Activated CD8-positive, alpha-beta memory T cell treated with anti-CD3 and anti-CD28 coated beads, Interleukin-2, amount 50 U/mL, for 48 hours (primary cell): ENCODE data around the gene GHRH.

Experiments
- DNase-seq: peaks from one replicate; pipeline ENCODE4 v3.0.0-alpha.2; 2020

The GHRH gene

GRCh38 chr20:37261714-37262113 is at the start of gene GHRH:
Gene GHRH (minus strand): TSS chr20:37261814. CDS start chr20:37256889, 4,925 bp downstream.
- DNase-seq, result no peak

GRCh38 chr20:37310951-37311350 is 49.3 kb upstream of the GHRH start:
- no peak for DNase-seq

- no peak for DNase-seq
These were observed 48.4 kb upstream of the GHRH start for GRCh38 chr20:37309936-37310590.

GRCh38 chr20:37309290-37309689 is 47.7 kb upstream of the GHRH start:
- DNase-seq, result no peak

GRCh38 chr20:37308086-37309050 is 46.8 kb upstream of the GHRH start:
- no peak for DNase-seq

GRCh38 chr20:37305839-37306238 is 44.2 kb upstream of the GHRH start:
- DNase-seq, result no peak

GRCh38 chr20:37305079-37305478 is 43.5 kb upstream of the GHRH start:
- no peak for DNase-seq

- no peak for DNase-seq
These were observed 42.0 kb upstream of the GHRH start for GRCh38 chr20:37303637-37304036.

- DNase-seq, result no peak
These were observed 41.4 kb upstream of the GHRH start for GRCh38 chr20:37302981-37303380.

- DNase-seq, result no peak
These were observed 39.9 kb upstream of the GHRH start for GRCh38 chr20:37301558-37301957.

- no peak for DNase-seq
These were observed 39.5 kb upstream of the GHRH start for GRCh38 chr20:37301120-37301519.

GRCh38 chr20:37299718-37300528 is 38.3 kb upstream of the GHRH start:
- no peak for DNase-seq

- DNase-seq, result no peak
These were observed 36.8 kb upstream of the GHRH start for GRCh38 chr20:37298190-37298939.

GRCh38 chr20:37297066-37297736 is 35.6 kb upstream of the GHRH start:
- DNase-seq, result no peak

GRCh38 chr20:37296371-37296770 is 34.8 kb upstream of the GHRH start:
- DNase-seq, result no peak

- no peak for DNase-seq
These were observed 34.0 kb upstream of the GHRH start for GRCh38 chr20:37295595-37295994.

GRCh38 chr20:37295001-37295400 is 33.4 kb upstream of the GHRH start:
- DNase-seq, result no peak

- no peak for DNase-seq
These were observed 32.8 kb upstream of the GHRH start for GRCh38 chr20:37294262-37294981.

- DNase-seq, result no peak
These were observed 31.8 kb upstream of the GHRH start for GRCh38 chr20:37293301-37293943.

GRCh38 chr20:37291724-37292126 is 30.1 kb upstream of the GHRH start:
- no peak for DNase-seq
